H9 (cell line): ENCODE results near the gene BZW2. TPM values are rescaled to one million over a fixed set of nuclear protein-coding genes. Genes with fewer than 3 reads are reported as not detected.
A peak's percentile ranks its signal among the peaks of the same experiment; 100 is the strongest.

Source experiments
- DNase-seq: peaks from one replicate; pipeline ENCODE4 v3.0.0-alpha.2; 2017
- H2AFZ ChIP-seq: one replicate; pipeline ENCODE4 v1.6.1; 2013; ENCODE audit warnings: mild to moderate bottlenecking, low read length, control low read depth, moderate library complexity
- H2AK5ac ChIP-seq: 2 replicates; pipeline ENCODE4 v1.6.1; 2013; ENCODE audit warnings: low read length, control low read depth, mixed read lengths; ENCODE audit not compliant: insufficient read length
- H2BK120ac ChIP-seq: one replicate; pipeline ENCODE4 v1.6.1; 2013; ENCODE audit warnings: low read depth, mild to moderate bottlenecking, low read length, control low read depth, inconsistent platforms; ENCODE audit not compliant: poor library complexity, severe bottlenecking
- H2BK12ac ChIP-seq: 2 replicates; pipeline ENCODE4 v1.6.1; 2013; ENCODE audit warnings: low read length, control low read depth, mixed read lengths, low read depth; ENCODE audit not compliant: insufficient read length
- H2BK15ac ChIP-seq: 2 replicates; pipeline ENCODE4 v1.6.1; 2013; ENCODE audit warnings: low read depth, low read length, control low read depth
- H2BK20ac ChIP-seq: one replicate; pipeline ENCODE4 v1.6.1; 2013; ENCODE audit warnings: low read depth, mild to moderate bottlenecking, low read length, control low read depth, inconsistent platforms; ENCODE audit not compliant: poor library complexity, severe bottlenecking
- H2BK5ac ChIP-seq: 2 replicates; pipeline ENCODE4 v1.6.1; 2013; ENCODE audit warnings: low read length, control low read depth, mixed read lengths; ENCODE audit not compliant: insufficient read length
- H3K14ac ChIP-seq: 2 replicates; pipeline ENCODE4 v1.6.1; 2013; ENCODE audit warnings: low read length, control low read depth; ENCODE audit not compliant: insufficient read depth
- H3K18ac ChIP-seq: 2 replicates; pipeline ENCODE4 v1.6.1; 2013; ENCODE audit warnings: low read depth, mild to moderate bottlenecking, mixed read lengths, low read length, control low read depth; ENCODE audit not compliant: insufficient read length
- H3K23ac ChIP-seq: 2 replicates; pipeline ENCODE4 v1.6.1; 2013; ENCODE audit warnings: low read length, control low read depth, mixed read lengths, low read depth; ENCODE audit not compliant: insufficient read length
- H3K23me2 ChIP-seq: 2 replicates; pipeline ENCODE4 v1.6.1; 2013; ENCODE audit warnings: low read depth, mild to moderate bottlenecking, mixed read lengths, low read length, control low read depth; ENCODE audit not compliant: insufficient read length, poor library complexity, severe bottlenecking
- H3K27ac ChIP-seq: 2 replicates; pipeline ENCODE4 v1.5.1; 2013; ENCODE audit warnings: low read length, control low read depth, mixed read lengths, low read depth; ENCODE audit not compliant: insufficient read length
- H3K27me3 ChIP-seq: 2 replicates; pipeline ENCODE4 v1.6.1; 2013; ENCODE audit warnings: low read length, control low read depth, inconsistent platforms; ENCODE audit not compliant: insufficient read depth
- H3K4ac ChIP-seq: 2 replicates; pipeline ENCODE4 v1.6.1; 2013; ENCODE audit warnings: low read depth, mild to moderate bottlenecking, control low read depth, inconsistent platforms, low read length, moderate library complexity
- H3K4me1 ChIP-seq: 2 replicates; pipeline ENCODE4 v1.6.1; 2013; ENCODE audit warnings: low read length, control low read depth, inconsistent platforms; ENCODE audit not compliant: insufficient read depth
- H3K4me2 ChIP-seq: 2 replicates; pipeline ENCODE4 v1.6.1; 2013; ENCODE audit warnings: low read length, control low read depth, mixed read lengths; ENCODE audit not compliant: insufficient read length, insufficient read depth
- H3K56ac ChIP-seq: 2 replicates; pipeline ENCODE4 v1.6.1; 2013; ENCODE audit warnings: low read depth, mild to moderate bottlenecking, mixed read lengths, low read length, control low read depth; ENCODE audit not compliant: insufficient read length
- H3K79me1 ChIP-seq: 2 replicates; pipeline ENCODE4 v1.6.1; 2013; ENCODE audit warnings: low read depth, mild to moderate bottlenecking, moderate library complexity, low read length, control low read depth, inconsistent platforms; ENCODE audit not compliant: insufficient read depth, poor library complexity, severe bottlenecking
- H3K79me2 ChIP-seq: 2 replicates; pipeline ENCODE4 v1.6.1; 2013; ENCODE audit warnings: low read length, control low read depth, inconsistent platforms; ENCODE audit not compliant: insufficient read depth
- H3K9ac ChIP-seq: 2 replicates; pipeline ENCODE4 v1.6.1; 2013; ENCODE audit warnings: low read length, control low read depth, mixed read lengths; ENCODE audit not compliant: insufficient read length; ENCODE audit errors: extremely low read depth
- H3K9me3 ChIP-seq: one replicate; pipeline ENCODE4 v1.6.1; 2013; ENCODE audit warnings: low read depth, low read length, inconsistent platforms; ENCODE audit not compliant: control insufficient read depth
- H3T11ph ChIP-seq: one replicate; pipeline ENCODE4 v1.6.1; 2013; ENCODE audit warnings: mild to moderate bottlenecking, low read length, control low read depth, inconsistent platforms
- H4K20me1 ChIP-seq: one replicate; pipeline ENCODE4 v1.6.1; 2013; ENCODE audit not compliant: control insufficient read depth, insufficient read length, insufficient read depth
- H4K5ac ChIP-seq: 2 replicates; pipeline ENCODE4 v1.6.1; 2013; ENCODE audit warnings: low read depth, mild to moderate bottlenecking, mixed read lengths, low read length, control low read depth; ENCODE audit not compliant: insufficient read length
- H4K8ac ChIP-seq: replicated peaks from 2 replicates; pipeline ENCODE4 v1.6.1; 2013; ENCODE audit warnings: low read length, control low read depth, mixed read lengths, low read depth; ENCODE audit not compliant: insufficient read length
- H4K91ac ChIP-seq: 2 replicates; pipeline ENCODE4 v1.6.1; 2013; ENCODE audit warnings: low read depth, mild to moderate bottlenecking, moderate library complexity, mixed read lengths, low read length, control low read depth; ENCODE audit not compliant: insufficient read length
- H3K27ac Mint-ChIP-seq, 3 experiments: 2 replicates in 2 of 3; 3 replicates in 1 of 3; pipeline ENCODE4 v1.8.0; 2020 to 2021; ENCODE audit warnings: mixed read lengths in 3 of 3, mild to moderate bottlenecking in 1 of 3, moderate library complexity in 1 of 3
- H3K27me3 Mint-ChIP-seq: 2 replicates; pipeline ENCODE4 v1.8.0; 2021; ENCODE audit warnings: low read depth, mild to moderate bottlenecking, moderate library complexity, mixed read lengths
- H3K36me3 Mint-ChIP-seq, 3 experiments: 2 replicates in 2 of 3; 3 replicates in 1 of 3; pipeline ENCODE4 v1.8.0; 2020 to 2021; ENCODE audit warnings: low read depth in 3 of 3, mixed read lengths in 3 of 3; ENCODE audit not compliant: insufficient read depth in 1 of 3
- H3K4me1 Mint-ChIP-seq, 2 experiments: 2 replicates each; pipeline ENCODE4 v1.8.0; 2020; ENCODE audit warnings: mixed read lengths in 2 of 2
- H3K4me3 Mint-ChIP-seq, 2 experiments: 2 replicates in 1 of 2; 3 replicates in 1 of 2; pipeline ENCODE4 v1.8.0; 2020 to 2021; ENCODE audit warnings: mild to moderate bottlenecking in 2 of 2, mixed read lengths in 2 of 2, moderate library complexity in 1 of 2
- H3K9me3 Mint-ChIP-seq, 2 experiments: 2 replicates in 1 of 2; 3 replicates in 1 of 2; pipeline ENCODE4 v1.8.0; 2020; ENCODE audit warnings: mild to moderate bottlenecking in 2 of 2, mixed read lengths in 2 of 2, moderate library complexity in 1 of 2
- WGBS: extraction: QIAGEN DNeasy Blood & Tissue Kit; methylation state at CpG from one replicate; pipeline ENCODE4 v1.1.7; 2013; ENCODE audit warnings: missing lambda C conversion rate, low lambda C conversion rate, mixed read lengths; ENCODE audit not compliant: insufficient read length; ENCODE audit errors: extremely low coverage; 5-methylcytosine and 5-hydroxymethylcytosine counted together
- total RNA-seq: library from RNA; stranded (reverse); gene quantifications from 2 replicates; pipeline ENCODE4 v1.2.1, GENCODE V29; 2021
- TF ChIP-seq, protein P1 (sequence below): fragments of 200-600 bp; sonication (generic); conservative IDR thresholded peaks from 3 replicates; pipeline ENCODE4 v1.8.0; 2021; ENCODE audit warnings: antibody characterized with exemption, mild to moderate bottlenecking

Gene BZW2
- total RNA-seq, 1 experiment from 2014 or later = 64.6 TPM

DNA sequence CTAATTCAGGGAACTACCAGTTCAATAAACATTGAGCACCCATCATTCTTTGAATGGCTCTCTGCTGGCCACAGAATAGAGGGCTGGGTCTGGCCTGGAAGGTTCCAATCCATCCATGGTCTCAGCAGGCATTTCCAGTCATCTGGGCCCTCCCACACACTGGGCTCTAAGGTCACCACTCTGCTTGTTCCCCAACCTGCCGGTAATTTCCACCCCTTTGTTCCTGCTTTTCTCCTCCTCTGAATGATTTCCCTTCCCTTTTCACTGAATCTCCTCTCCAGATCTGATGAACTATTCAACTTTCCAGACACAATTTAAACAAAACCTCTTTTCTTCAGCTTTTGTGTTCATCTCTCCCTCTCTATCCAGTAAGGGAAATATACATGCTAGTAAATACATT is 2.6 kb downstream of the BZW2 start:
- Histone ChIP-seq H3K4me1 (peaks cover 6% of the 10 kb centered on the region; the same call in 1 of the 2 replicates), H3K23me2 (peaks cover 10% of the 10 kb centered on the region), H4K8ac (no peak overlapping the region), H3K14ac (no peak overlapping the region), H3K9ac (no peak overlapping the region), H3K79me2 (peaks cover 34% of the 10 kb centered on the region; the same call in 1 of the 2 replicates), H3K18ac (no peak overlapping the region), H2AK5ac (no peak overlapping the region), H3T11ph (no peak overlapping the region), H2BK20ac (no peak overlapping the region), H3K9me3 (no peaks in the 10 kb centered on the region), H2BK120ac (no peak overlapping the region), H2AFZ (no peak overlapping the region), H3K56ac (no peak overlapping the region), H2BK5ac (no peak overlapping the region), H3K27me3 (no peaks in the 10 kb centered on the region), H3K23ac (no peak overlapping the region), H4K5ac (no peak overlapping the region), H4K20me1 (no peaks in the 10 kb centered on the region), H3K27ac (no peak overlapping the region), H2BK12ac (no peak overlapping the region), H3K4ac (no peak overlapping the region), H2BK15ac (no peak overlapping the region), H4K91ac (no peak overlapping the region), H3K79me1 (no peaks in the 10 kb centered on the region), H3K4me2 (no peak overlapping the region)
- Mint-ChIP-seq H3K4me3 (peak overlapping the region in 1 of 2 experiments; percentile 63; a peak in 3 of 5 replicates), H3K9me3 (no peaks in the 10 kb centered on the region), H3K4me1 (peaks cover 43 to 46% of the 10 kb centered on the region in 2 experiments), H3K27ac (peak overlapping the region in 2 of 3 experiments; percentile 6 to 37; a peak in 3 of 7 replicates), H3K36me3 (peaks cover 0 to 1% (median 0%) of the 10 kb centered on the region in 3 experiments; a peak in 2 of 7 replicates), H3K27me3 (no peaks in the 10 kb centered on the region)
- TF ChIP-seq, protein P1, sequence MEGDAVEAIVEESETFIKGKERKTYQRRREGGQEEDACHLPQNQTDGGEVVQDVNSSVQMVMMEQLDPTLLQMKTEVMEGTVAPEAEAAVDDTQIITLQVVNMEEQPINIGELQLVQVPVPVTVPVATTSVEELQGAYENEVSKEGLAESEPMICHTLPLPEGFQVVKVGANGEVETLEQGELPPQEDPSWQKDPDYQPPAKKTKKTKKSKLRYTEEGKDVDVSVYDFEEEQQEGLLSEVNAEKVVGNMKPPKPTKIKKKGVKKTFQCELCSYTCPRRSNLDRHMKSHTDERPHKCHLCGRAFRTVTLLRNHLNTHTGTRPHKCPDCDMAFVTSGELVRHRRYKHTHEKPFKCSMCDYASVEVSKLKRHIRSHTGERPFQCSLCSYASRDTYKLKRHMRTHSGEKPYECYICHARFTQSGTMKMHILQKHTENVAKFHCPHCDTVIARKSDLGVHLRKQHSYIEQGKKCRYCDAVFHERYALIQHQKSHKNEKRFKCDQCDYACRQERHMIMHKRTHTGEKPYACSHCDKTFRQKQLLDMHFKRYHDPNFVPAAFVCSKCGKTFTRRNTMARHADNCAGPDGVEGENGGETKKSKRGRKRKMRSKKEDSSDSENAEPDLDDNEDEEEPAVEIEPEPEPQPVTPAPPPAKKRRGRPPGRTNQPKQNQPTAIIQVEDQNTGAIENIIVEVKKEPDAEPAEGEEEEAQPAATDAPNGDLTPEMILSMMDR = no peak
- WGBS = no CpG with 5 or more reads among the region's 1 CpG
- peak; percentile 37 for DNase-seq
